SJSA1 (cell line): ENCODE data around the gene ZKSCAN5. TPM values are rescaled to one million over a fixed set of nuclear protein-coding genes. Genes with fewer than 3 reads are reported as not detected.
"Not testable (repeated sequence)": the region's sequence is repeated elsewhere in the genome, so short reads cannot be mapped to it uniquely, and the experiment has no call there.

Experiments
- DNase-seq, 2 experiments: peaks; one replicate each; pipeline ENCODE4 v3.0.0-alpha.2; 2015 to 2020; ENCODE audit warnings: low spot score in 2 of 2, low read depth in 1 of 2
- H3K27ac ChIP-seq: fragments of 250-450 bp; sonication (Bioruptor Pico); 2 replicates; pipeline ENCODE4 v1.5.1; 2020; ENCODE audit warnings: mild to moderate bottlenecking, moderate library complexity
- H3K27me3 ChIP-seq: fragments of 250-450 bp; sonication (Bioruptor Pico); replicated peaks from 2 replicates; pipeline ENCODE4 v1.5.1; 2020; ENCODE audit warnings: mild to moderate bottlenecking, moderate library complexity
- H3K36me3 ChIP-seq: fragments of 250-450 bp; sonication (Bioruptor Pico); 2 replicates; pipeline ENCODE4 v1.5.1; 2020; ENCODE audit warnings: mild to moderate bottlenecking
- H3K4me1 ChIP-seq: fragments of 250-450 bp; sonication (Bioruptor Pico); replicated peaks from 2 replicates; pipeline ENCODE4 v1.6.1; 2021; ENCODE audit warnings: mild to moderate bottlenecking
- H3K4me3 ChIP-seq: fragments of 250-450 bp; sonication (Bioruptor Pico); 2 replicates; pipeline ENCODE4 v1.5.1; 2020; ENCODE audit warnings: mild to moderate bottlenecking
- H3K9me3 ChIP-seq: fragments of 250-450 bp; sonication (Bioruptor Pico); replicated peaks from 2 replicates; pipeline ENCODE4 v1.5.1; 2020; ENCODE audit warnings: mild to moderate bottlenecking
- total RNA-seq: library from RNA; depleted of rRNA; stranded (reverse); fragments of >200 nt; shearing (Covaris generic); gene quantifications from 2 replicates; pipeline ENCODE4 v1.2.3, GENCODE V29; 2014

Gene ZKSCAN5
- total RNA-seq, 1 experiment from 2014 or later: 16.1 TPM

DNA sequence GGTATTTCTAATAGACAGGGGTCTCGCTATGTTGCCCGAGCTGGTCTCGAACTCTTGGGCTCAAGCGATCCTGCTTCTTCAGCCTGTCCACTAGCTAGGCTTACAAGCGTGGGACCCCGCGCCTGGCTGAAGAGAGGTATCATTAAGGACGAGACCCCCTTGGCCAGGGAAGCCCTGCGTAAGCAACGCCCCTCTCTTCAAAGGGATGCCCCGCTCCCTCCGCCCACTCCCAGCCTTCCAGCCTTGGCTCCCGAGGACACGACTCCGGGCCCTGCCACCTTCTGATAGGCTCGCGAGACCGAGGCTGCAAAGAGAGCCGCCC is 220 bp upstream of the ZKSCAN5 start:
- Histone ChIP-seq H3K36me3 (peaks cover 24% of the 10 kb centered on the region), H3K9me3 (no peaks in the 10 kb centered on the region), H3K27ac (peak overlapping the region; percentile 84; the same call in 1 of the 2 replicates), H3K27me3 (no peaks in the 10 kb centered on the region), H3K4me3 (peak overlapping the region; percentile 51), H3K4me1 (peaks cover 12% of the 10 kb centered on the region)
- no peak for DNase-seq

DNA sequence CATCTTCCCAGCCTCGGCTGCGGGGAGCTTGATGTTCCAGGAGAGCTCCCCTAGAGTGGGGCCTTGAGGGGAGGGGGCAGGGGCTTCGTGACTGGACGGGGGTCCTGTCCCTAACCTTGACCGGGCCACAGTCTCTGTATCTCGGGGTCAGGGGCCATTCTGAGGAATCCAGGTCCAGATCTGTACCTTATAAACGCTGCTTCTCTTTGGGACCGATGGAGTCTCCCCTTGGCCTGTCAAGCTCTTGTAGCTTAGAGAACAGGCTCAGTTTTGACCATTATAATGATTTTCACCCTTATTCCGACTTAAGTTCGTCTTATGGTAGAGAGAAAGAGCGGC is 831 bp downstream of the ZKSCAN5 start:
- no peaks in the 10 kb centered on the region for H3K9me3 ChIP-seq
- no peak for DNase-seq
- H3K27ac ChIP-seq: peak overlapping the region; percentile 84
- peaks cover 16% of the 10 kb centered on the region for H3K36me3 ChIP-seq
- peak overlapping the region; percentile 51 for H3K4me3 ChIP-seq
- H3K27me3 ChIP-seq: no peaks in the 10 kb centered on the region
- H3K4me1 ChIP-seq: peaks cover 12% of the 10 kb centered on the region

DNA sequence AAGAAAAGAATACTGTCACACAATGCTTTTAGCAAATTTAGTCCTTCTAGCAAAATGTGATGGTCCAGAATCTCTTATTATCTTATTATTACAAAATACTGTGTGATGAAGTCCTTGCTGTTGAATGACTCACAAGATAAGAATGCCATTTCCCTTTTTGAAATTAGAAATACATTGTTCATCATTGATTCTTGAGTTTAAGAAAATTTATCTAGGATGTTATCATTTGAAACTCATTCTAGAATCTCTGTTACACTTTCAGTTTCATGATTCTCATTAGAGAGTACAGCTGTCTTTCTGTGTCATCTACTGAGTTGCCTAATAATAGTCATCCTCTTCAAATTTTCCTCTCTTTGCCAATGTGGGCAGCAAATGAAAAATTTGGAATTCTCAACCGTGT is 9.6 kb downstream of the ZKSCAN5 start:
- H3K4me3 ChIP-seq: no peak overlapping the region
- H3K27me3 ChIP-seq: no peaks in the 10 kb centered on the region
- H3K4me1 ChIP-seq: no peaks in the 10 kb centered on the region
- no peaks in the 10 kb centered on the region for H3K9me3 ChIP-seq
- no peak overlapping the region for H3K27ac ChIP-seq
- peaks cover 55% of the 10 kb centered on the region for H3K36me3 ChIP-seq
- DNase-seq: no peak

DNA sequence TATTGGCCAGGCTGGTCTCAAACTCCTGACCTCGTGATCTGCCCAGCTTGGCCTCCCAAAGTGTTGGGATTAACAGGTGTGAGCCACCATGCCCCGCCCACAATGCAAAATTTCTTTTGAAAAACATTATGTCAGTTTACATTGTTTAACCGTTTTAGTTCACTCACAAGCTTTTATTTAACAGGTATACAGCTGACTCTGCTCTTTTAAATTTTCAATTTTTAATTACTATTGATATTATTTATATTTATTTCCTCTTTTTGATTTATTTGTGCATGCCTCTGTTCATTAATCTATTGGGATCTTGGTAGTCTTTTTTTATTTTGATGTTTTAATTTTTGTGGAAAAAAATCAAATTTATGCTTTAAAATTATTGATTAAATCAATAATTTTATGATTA is 16.9 kb downstream of the ZKSCAN5 start:
- H3K27ac ChIP-seq: no peak overlapping the region
- H3K27me3 ChIP-seq: no peaks in the 10 kb centered on the region
- peaks cover 73% of the 10 kb centered on the region for H3K36me3 ChIP-seq
- H3K4me1 ChIP-seq: no peaks in the 10 kb centered on the region
- no peaks in the 10 kb centered on the region for H3K9me3 ChIP-seq
- H3K4me3 ChIP-seq: no peak overlapping the region
- DNase-seq: no peak

DNA sequence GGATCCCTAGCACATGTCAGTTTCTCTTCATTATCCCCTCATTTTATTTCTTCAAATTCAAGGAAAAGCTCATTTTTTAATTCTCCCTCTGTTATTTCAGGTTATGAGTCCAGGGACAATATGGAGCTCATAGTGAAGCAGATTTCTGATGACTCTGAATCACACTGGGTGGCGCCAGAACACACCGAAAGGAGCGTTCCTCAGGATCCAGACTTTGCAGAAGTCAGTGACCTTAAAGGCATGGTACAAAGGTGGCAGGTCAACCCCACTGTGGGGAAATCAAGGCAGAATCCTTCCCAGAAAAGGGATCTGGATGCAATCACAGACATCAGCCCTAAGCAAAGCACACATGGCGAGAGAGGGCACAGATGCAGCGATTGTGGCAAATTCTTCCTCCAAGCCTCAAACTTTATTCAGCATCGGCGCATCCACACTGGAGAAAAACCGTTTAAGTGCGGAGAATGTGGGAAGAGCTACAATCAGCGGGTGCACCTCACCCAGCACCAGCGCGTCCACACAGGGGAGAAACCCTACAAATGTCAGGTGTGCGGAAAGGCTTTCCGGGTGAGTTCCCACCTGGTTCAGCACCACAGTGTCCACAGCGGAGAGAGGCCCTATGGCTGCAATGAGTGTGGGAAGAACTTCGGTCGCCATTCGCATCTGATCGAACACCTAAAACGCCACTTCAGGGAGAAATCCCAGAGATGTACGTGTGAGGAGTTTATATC is 21.4 kb downstream of the ZKSCAN5 start:
- Histone ChIP-seq H3K36me3 (peaks cover 86% of the 10 kb centered on the region), H3K27me3 (no peaks in the 10 kb centered on the region)
- no peak for DNase-seq

DNA sequence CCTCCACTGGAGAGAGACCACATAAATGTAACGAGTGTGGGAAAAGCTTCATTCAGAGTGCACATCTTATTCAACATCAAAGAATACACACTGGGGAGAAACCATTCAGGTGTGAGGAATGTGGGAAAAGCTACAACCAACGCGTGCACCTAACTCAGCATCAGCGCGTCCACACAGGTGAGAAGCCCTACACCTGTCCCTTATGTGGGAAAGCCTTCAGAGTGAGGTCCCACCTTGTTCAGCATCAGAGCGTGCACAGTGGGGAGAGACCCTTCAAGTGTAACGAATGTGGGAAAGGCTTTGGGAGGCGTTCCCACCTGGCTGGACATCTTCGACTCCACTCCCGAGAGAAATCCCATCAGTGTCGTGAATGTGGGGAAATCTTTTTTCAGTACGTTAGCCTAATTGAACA is 26.9 kb downstream of the ZKSCAN5 start:
- H3K27ac ChIP-seq: no peak overlapping the region
- H3K9me3 ChIP-seq: peaks cover 50% of the 10 kb centered on the region
- DNase-seq: no peak
- H3K27me3 ChIP-seq: no peaks in the 10 kb centered on the region
- H3K4me3 ChIP-seq: no peak overlapping the region
- no peaks in the 10 kb centered on the region for H3K4me1 ChIP-seq
- H3K36me3 ChIP-seq: peaks cover 85% of the 10 kb centered on the region

More for the DNA sequence above, 21.4 kb downstream of the ZKSCAN5 start:
- Histone ChIP-seq H3K9me3 (peaks cover 17% of the 10 kb centered on the region), H3K27ac (no peak overlapping the region), H3K4me1 (no peaks in the 10 kb centered on the region), H3K4me3 (no peak overlapping the region)

DNA sequence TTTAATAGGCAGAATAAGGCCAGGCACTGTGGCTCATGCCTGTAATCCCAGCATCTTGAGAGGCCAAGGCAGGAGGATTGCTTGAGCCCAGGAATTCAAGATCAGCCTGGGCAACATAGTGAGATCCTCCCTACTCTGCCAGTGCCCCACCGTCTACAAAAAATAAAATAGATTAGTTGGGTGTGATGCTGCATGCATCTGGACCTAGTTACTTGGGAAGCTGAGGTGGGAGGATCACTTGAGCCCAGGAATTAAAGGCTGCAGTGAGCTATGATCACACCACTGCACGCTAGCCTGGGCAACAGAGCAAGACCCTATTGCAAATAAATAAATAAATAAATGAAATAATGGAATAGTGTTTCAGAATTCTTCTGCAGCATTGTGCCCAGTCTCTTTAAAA is 31.2 kb downstream of the ZKSCAN5 start:
- H3K9me3 ChIP-seq: peaks cover 41% of the 10 kb centered on the region
- H3K27ac ChIP-seq: no peak overlapping the region
- no peaks in the 10 kb centered on the region for H3K4me1 ChIP-seq
- no peak for DNase-seq
- H3K36me3 ChIP-seq: peaks cover 42% of the 10 kb centered on the region
- no peaks in the 10 kb centered on the region for H3K27me3 ChIP-seq
- no peak overlapping the region for H3K4me3 ChIP-seq

DNA sequence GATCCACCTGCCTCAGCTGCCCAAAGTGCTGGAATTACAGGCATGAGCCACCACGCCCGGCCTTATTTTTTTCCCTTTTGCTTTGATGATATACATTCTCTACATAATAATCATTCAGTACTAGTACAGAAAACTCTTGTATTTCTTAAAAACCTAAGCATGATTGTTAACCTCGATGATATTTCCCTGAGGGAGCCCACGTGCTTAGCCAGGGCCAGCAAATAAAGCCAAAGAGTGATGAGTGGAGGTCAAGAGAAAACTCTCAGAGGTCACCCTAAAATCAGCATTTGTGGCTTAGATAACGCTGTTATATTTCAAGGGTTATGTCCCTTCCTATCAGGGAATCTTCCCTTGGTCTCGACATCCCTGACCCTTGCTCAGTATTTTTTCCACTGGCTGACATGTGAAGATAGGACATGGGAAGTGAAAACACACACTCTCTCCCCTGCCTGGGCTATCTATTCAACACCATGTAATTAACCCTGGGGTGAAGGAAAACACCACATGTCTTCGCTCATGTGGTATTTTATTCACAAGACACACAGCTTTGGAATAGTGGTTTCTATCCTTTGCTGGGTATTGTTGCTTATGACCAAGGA is 34.9 kb downstream of the ZKSCAN5 start:
- Histone ChIP-seq H3K9me3 (peaks cover 17% of the 10 kb centered on the region), H3K27ac (no peak overlapping the region), H3K36me3 (peaks cover 13% of the 10 kb centered on the region; the same call in 1 of the 2 replicates), H3K4me1 (no peaks in the 10 kb centered on the region), H3K27me3 (no peaks in the 10 kb centered on the region), H3K4me3 (no peak overlapping the region)
- DNase-seq: no peak

DNA sequence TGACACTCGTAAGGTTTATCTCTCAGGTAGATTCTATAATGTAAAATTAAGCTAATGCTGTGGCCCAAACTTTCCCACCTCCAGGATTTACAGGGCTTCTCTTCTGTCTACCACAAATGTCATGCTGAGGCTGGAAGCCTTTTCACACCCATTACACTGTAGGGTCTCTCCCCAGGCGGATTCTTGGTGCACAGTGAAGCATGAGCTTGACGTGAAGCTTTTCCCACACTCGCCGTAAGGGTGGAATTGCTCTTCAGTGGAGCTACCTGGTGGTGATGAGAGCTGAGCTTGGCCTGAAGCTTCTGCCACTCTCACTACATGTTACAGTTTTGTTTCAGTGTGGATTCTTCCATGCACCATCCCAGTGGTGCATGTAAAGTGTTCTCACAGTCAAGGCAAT is 36.1 kb downstream of the ZKSCAN5 start:
- H3K27ac ChIP-seq: no peak overlapping the region
- no peak overlapping the region for H3K4me3 ChIP-seq
- peaks cover 13% of the 10 kb centered on the region for H3K9me3 ChIP-seq
- H3K36me3 ChIP-seq: peaks cover 8% of the 10 kb centered on the region; the same call in 1 of the 2 replicates
- no peaks in the 10 kb centered on the region for H3K4me1 ChIP-seq
- DNase-seq: no peak
- H3K27me3 ChIP-seq: no peaks in the 10 kb centered on the region

DNA sequence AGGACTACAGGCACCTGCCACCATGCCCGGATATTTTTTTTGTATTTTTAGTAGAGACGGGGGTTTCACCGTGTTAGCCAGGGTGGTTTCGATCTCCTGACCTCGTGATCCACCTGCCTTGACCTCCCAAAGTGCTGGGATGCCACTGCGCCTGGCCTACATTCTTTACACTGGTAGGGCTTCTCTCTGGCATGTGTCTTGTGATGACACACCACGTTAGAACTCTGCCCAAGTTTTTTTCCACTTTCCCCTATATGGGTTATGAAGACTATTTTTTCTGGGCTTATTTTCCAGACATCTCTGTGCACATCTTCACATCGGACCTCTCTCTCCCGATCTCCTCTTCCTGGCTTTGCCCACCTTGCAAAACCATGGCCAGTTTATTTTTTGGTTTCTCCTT is 36.8 kb downstream of the ZKSCAN5 start:
- DNase-seq: no peak
- Histone ChIP-seq H3K4me3 (no peak overlapping the region), H3K36me3 (peaks cover 9% of the 10 kb centered on the region; the same call in 1 of the 2 replicates), H3K27me3 (no peaks in the 10 kb centered on the region), H3K4me1 (no peaks in the 10 kb centered on the region), H3K27ac (no peak overlapping the region), H3K9me3 (peaks cover 13% of the 10 kb centered on the region)

DNA sequence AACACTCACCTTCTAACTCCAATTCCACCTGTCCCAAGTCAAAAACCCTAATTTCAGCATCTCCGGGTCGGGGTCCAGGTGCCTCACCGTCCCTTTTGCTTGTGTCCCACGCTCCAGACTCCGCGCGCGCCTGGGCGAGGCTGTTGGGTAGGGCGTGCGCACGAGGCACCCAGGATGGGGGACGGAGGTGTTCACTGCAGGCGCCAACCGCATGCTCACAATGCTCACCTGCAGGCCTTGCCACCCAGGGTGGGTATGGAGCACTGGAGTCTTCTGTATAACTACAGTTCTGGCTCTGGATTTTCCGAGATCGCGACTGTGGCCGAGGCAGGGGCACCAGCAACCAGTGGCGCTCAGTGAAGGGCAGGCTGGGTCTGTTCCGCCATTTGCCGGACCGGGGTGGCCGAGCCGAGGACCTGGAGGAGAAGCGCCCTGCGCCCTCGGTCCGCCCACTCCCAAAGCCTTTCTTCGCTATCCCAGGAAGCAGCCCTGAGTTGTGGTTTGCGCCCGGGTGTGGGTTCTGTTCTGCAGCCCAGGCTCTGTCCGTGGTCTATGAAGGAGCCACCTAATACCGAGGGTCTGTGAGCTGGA is 38.7 kb downstream of the ZKSCAN5 start:
- Histone ChIP-seq H3K4me3 (no peak overlapping the region), H3K27ac (no peak overlapping the region), H3K4me1 (no peaks in the 10 kb centered on the region), H3K36me3 (peaks cover 25% of the 10 kb centered on the region), H3K9me3 (peaks cover 13% of the 10 kb centered on the region), H3K27me3 (no peaks in the 10 kb centered on the region)
- no peak for DNase-seq

DNA sequence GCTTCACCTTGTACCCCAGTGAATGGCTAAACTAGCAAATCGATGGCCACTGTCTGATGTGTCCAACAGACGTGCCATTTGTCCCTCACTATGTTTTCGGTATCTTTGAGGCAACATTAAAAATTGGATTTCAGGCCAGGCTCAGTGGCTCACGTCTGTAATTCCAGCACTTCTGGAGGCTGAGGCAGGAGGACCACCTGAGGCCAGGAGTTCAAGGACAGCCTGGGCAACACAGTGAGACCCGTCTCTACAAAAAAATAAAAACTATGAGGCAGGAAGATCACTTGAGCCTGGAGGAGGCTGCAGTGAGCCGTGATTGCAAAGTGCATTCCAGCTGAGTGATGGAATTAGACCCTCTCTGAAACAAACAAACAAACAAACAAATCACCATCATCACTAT is 39.5 kb downstream of the ZKSCAN5 start:
- Histone ChIP-seq H3K9me3 (peaks cover 13% of the 10 kb centered on the region), H3K4me1 (no peaks in the 10 kb centered on the region), H3K4me3 (no peak overlapping the region), H3K27ac (no peak overlapping the region), H3K27me3 (no peaks in the 10 kb centered on the region), H3K36me3 (peaks cover 29% of the 10 kb centered on the region)
- DNase-seq: no peak

DNA sequence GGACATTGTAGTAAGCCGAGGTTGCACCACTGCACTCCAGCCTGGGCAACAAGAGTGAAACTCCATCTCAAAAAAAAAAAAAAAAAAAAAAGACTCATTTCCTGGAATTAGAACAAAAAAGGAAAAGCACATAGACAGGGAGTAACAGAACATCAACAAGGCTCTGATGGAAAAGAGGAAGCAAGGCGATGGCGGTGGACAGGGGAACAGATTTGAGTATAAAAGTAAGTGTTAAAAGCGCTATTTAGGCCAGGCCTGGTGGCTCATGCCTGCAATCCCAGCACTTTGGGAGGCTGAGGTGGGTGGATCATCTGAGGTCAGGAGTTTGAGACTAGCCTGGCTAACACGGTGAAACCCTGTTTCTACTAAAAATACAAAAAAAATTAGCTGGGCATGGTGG is 40.8 kb downstream of the ZKSCAN5 start:
- not testable (repeated sequence) for H3K4me1 ChIP-seq, DNase-seq, H3K4me3 ChIP-seq, H3K27ac ChIP-seq, H3K27me3 ChIP-seq
- H3K9me3 ChIP-seq: peaks cover 12% of the 10 kb centered on the region
- H3K36me3 ChIP-seq: peaks cover 32% of the 10 kb centered on the region

DNA sequence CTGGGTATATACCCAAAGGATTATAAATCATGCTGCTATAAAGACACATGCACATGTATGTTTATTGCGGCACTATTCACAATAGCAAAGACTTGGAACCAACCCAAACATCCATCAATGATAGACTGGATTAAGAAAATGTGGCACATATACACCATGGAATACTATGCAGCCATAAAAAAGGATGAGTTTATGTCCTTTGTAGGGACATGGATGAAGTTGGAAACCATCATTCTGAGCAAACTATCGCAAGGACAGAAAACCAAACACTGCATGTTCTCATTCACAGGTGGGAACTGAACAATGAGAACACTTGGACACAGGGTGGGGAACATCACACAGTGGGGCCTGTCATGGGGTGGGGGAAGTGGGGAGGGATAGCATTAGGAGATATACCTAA is 45.1 kb downstream of the ZKSCAN5 start:
- peaks cover 34% of the 10 kb centered on the region for H3K36me3 ChIP-seq
- H3K4me1 ChIP-seq: peaks cover 12% of the 10 kb centered on the region
- not testable (repeated sequence) for DNase-seq, H3K9me3 ChIP-seq, H3K27ac ChIP-seq, H3K4me3 ChIP-seq, H3K27me3 ChIP-seq
